Measurements from ENCODE around the gene OR4F6. TPM values are rescaled to one million over a fixed set of nuclear protein-coding genes. Genes with fewer than 3 reads are reported as not detected.
A peak's percentile ranks its signal among the peaks of the same experiment; 100 is the strongest.

OR4F6 gene
- total and polyA plus RNA-seq, 9 of the 15 experiments (the other 6 are each of a cell fraction or from before 2014, with no cell fraction given) = not detected

DNA sequence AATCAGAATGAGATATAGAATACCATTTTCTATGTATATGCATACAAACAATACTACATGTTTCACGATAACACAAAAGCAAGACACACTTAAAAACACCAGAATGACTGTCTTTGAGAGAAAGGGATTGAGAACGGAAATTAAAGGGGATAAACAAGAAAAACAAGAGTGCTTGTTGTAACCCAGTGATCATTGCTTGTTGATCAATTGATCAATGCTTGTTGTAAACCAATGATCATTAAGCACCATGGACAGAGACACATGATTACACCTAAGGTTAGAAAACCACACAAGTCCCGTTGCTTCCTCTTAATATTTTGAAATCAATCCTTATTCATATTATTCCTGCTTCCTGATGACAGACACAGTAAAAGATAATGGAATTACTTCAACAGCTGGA is 7.6 kb downstream of the OR4F6 start:
- BruUV-seq (replicated peaks) = no TSS peak
- no peak overlapping the region for H2AFZ ChIP-seq (ENCODE audit: low read depth, low read length)
- FAIRE-seq (no peak), ATAC-seq (no peak), DNase-seq (ENCODE audit: extremely low read depth in 1 of 4, low spot score in 3 of 4) (peak in 1 of 4 experiments; percentile 14)
- no peak overlapping the region for H3K4me3 ChIP-seq
- no peaks in the 10 kb centered on the region for H4K20me1 ChIP-seq (replicated peaks; ENCODE audit: control insufficient read depth, insufficient read depth, low read length)
- H3K27ac ChIP-seq (ENCODE audit: extremely low read depth, low read depth, low read length) = no peak overlapping the region
- H3K9me1 ChIP-seq (ENCODE audit: control insufficient read depth, insufficient read depth, low read length) = no peaks in the 10 kb centered on the region
- H3K79me2 ChIP-seq (ENCODE audit: control insufficient read depth, insufficient read depth, low read length) = no peaks in the 10 kb centered on the region
- H3K4me2 ChIP-seq (ENCODE audit: insufficient read depth, low read length) = no peak overlapping the region
- no peaks in the 10 kb centered on the region for H3K27me3 ChIP-seq (ENCODE audit: control insufficient read depth in 2 of 2, insufficient read depth in 2 of 2, low read length in 2 of 2)
- H3K9ac ChIP-seq (ENCODE audit: insufficient read depth in 1 of 2, low read depth in 2 of 2, low read length in 2 of 2) = no peak overlapping the region
- WGBS (ENCODE audit: insufficient coverage, low coverage, missing lambda C conversion rate) = 0% methylated on average over 3 of the region's 3 CpGs
- intact Hi-C loops (cut with micrococcal nuclease) (no loop called here), in situ Hi-C loops (cut with MboI) (no loop called here)
- ChIA-PET CTCF (ENCODE audit: low intra/inter-chr PET ratio) (no interaction called here), POLR2A (no interaction called here)
- no peaks in the 10 kb centered on the region for H3K4me1 ChIP-seq (replicated peaks in 1 of 2; ENCODE audit: control insufficient read depth in 2 of 2, insufficient read depth in 2 of 2, low read length in 2 of 2)
- no peaks in the 10 kb centered on the region for H3K36me3 ChIP-seq (ENCODE audit: control insufficient read depth, insufficient read depth, low read length)
- no peaks in the 10 kb centered on the region for H3K9me3 ChIP-seq (replicated peaks; ENCODE audit: control insufficient read depth, insufficient read depth, low read depth, low read length)
- TF ChIP-seq MAFG (tag; conservative IDR thresholded peaks at IDR 0.05) (no peak), RBM15 (IDR thresholded peaks at IDR 0.05; ENCODE audit: insufficient read depth, low read length) (no peak), EHMT2 (IDR thresholded peaks at IDR 0.05) (peak; percentile 95), MIER1 (IDR thresholded peaks at IDR 0.05; ENCODE audit: low read depth) (peak; percentile 86), PATZ1 (CRISPR knock-in tag; IDR thresholded peaks at IDR 0.05; ENCODE audit: borderline replicate concordance) (no peak), REST (IDR thresholded peaks at IDR 0.05; ENCODE audit: borderline replicate concordance) (peak; percentile 97), REST (CRISPR knock-in tag; IDR thresholded peaks at IDR 0.05; ENCODE audit: low read depth) (peak; percentile 87), MITF (IDR thresholded peaks at IDR 0.05) (no peak), JUN (IDR thresholded peaks at IDR 0.05; ENCODE audit: borderline replicate concordance, low read depth, low read length) (no peak), JUN (CRISPR knock-in tag; IDR thresholded peaks at IDR 0.05; ENCODE audit: borderline replicate concordance) (no peak), ZNF140 (CRISPR knock-in tag; IDR thresholded peaks at IDR 0.05) (no peak)
